ENCODE data around the gene KRT25. TPM values are rescaled to one million over a fixed set of nuclear protein-coding genes. Genes with fewer than 3 reads are reported as not detected.

KRT25 gene
- total and polyA plus RNA-seq, 2 of the 13 experiments (the other 11 are each of a cell fraction or from before 2014, with no cell fraction given): not detected

DNA sequence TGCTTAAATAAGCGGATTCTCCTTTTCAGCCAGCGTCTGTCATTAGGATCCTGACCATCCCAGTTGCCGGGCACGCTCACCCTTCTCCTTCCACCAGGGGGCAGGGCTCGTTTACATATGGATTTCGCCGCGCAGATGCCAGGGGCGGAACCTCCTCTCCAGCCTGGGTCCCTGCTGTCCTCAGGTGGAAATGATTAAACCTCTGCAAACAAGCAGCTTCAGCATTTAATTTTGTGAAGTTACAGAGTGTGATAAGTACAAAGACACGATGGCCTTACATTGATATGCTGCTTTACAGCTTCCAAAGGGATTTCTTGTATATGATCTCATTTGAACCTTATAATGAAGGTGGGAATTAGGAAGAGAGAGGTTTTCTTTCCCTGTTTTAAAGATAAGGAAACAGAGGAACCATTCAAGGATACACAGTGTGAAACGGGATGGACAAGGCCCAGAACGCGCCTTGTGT is 48.5 kb upstream of the KRT25 start (continued):
- 0 out of 2 replicates have a peak, but pooled peaks have one; percentile 28 for TF ChIP-seq TARDBP (CRISPR knock-in tag; IDR thresholded peaks at IDR 0.05)
- TF ChIP-seq, protein P1, sequence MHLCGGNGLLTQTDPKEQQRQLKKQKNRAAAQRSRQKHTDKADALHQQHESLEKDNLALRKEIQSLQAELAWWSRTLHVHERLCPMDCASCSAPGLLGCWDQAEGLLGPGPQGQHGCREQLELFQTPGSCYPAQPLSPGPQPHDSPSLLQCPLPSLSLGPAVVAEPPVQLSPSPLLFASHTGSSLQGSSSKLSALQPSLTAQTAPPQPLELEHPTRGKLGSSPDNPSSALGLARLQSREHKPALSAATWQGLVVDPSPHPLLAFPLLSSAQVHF (CRISPR knock-in tag; IDR thresholded peaks at IDR 0.05): no peak
- TF ChIP-seq, protein P2, sequence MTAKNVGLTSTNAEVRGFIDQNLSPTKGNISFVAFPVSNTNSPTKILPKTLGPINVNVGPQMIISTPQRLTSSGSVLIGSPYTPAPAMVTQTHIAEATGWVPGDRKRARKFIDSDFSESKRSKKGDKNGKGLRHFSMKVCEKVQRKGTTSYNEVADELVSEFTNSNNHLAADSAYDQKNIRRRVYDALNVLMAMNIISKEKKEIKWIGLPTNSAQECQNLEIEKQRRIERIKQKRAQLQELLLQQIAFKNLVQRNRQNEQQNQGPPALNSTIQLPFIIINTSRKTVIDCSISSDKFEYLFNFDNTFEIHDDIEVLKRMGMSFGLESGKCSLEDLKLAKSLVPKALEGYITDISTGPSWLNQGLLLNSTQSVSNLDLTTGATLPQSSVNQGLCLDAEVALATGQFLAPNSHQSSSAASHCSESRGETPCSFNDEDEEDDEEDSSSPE (CRISPR knock-in tag; IDR thresholded peaks at IDR 0.05): no peak; the same call in 1 of the 2 replicates
- TF ChIP-seq, protein P3, sequence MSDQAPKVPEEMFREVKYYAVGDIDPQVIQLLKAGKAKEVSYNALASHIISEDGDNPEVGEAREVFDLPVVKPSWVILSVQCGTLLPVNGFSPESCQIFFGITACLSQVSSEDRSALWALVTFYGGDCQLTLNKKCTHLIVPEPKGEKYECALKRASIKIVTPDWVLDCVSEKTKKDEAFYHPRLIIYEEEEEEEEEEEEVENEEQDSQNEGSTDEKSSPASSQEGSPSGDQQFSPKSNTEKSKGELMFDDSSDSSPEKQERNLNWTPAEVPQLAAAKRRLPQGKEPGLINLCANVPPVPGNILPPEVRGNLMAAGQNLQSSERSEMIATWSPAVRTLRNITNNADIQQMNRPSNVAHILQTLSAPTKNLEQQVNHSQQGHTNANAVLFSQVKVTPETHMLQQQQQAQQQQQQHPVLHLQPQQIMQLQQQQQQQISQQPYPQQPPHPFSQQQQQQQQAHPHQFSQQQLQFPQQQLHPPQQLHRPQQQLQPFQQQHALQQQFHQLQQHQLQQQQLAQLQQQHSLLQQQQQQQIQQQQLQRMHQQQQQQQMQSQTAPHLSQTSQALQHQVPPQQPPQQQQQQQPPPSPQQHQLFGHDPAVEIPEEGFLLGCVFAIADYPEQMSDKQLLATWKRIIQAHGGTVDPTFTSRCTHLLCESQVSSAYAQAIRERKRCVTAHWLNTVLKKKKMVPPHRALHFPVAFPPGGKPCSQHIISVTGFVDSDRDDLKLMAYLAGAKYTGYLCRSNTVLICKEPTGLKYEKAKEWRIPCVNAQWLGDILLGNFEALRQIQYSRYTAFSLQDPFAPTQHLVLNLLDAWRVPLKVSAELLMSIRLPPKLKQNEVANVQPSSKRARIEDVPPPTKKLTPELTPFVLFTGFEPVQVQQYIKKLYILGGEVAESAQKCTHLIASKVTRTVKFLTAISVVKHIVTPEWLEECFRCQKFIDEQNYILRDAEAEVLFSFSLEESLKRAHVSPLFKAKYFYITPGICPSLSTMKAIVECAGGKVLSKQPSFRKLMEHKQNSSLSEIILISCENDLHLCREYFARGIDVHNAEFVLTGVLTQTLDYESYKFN (CRISPR knock-in tag; conservative IDR thresholded peaks at IDR 0.05): 0 out of 2 replicates have a peak, but pooled peaks have one; percentile 21
- TF ChIP-seq ZNF256 (CRISPR knock-in tag; conservative IDR thresholded peaks at IDR 0.05): no peak
- peak; percentile 20; the same call in 1 of the 2 replicates for TF ChIP-seq ZBTB7B (CRISPR knock-in tag; IDR thresholded peaks at IDR 0.05)
- TF ChIP-seq SRSF4 (IDR thresholded peaks at IDR 0.05; ENCODE audit: low read depth, low read length, poor library complexity, severe bottlenecking): no peak
- TF ChIP-seq PHF21A (CRISPR knock-in tag; IDR thresholded peaks at IDR 0.05): no peak
- peak; percentile 95 for TF ChIP-seq SMC3 (IDR thresholded peaks at IDR 0.05; ENCODE audit: low read length)
- 0 out of 2 replicates have a peak, but pooled peaks have one; percentile 38 for TF ChIP-seq ZNF274 (CRISPR knock-in tag; IDR thresholded peaks at IDR 0.05)
- TF ChIP-seq MXI1 (IDR thresholded peaks at IDR 0.05; ENCODE audit: borderline replicate concordance, low read depth, low read length): peak; percentile 31; the same call in 1 of the 3 replicates
- no peak for TF ChIP-seq TOPORS (CRISPR knock-in tag; IDR thresholded peaks at IDR 0.05)
- TF ChIP-seq MAFF (IDR thresholded peaks at IDR 0.05; ENCODE audit: low read depth, low read length): peak; percentile 79
- TF ChIP-seq, protein P4, sequence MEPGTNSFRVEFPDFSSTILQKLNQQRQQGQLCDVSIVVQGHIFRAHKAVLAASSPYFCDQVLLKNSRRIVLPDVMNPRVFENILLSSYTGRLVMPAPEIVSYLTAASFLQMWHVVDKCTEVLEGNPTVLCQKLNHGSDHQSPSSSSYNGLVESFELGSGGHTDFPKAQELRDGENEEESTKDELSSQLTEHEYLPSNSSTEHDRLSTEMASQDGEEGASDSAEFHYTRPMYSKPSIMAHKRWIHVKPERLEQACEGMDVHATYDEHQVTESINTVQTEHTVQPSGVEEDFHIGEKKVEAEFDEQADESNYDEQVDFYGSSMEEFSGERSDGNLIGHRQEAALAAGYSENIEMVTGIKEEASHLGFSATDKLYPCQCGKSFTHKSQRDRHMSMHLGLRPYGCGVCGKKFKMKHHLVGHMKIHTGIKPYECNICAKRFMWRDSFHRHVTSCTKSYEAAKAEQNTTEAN (CRISPR knock-in tag; conservative IDR thresholded peaks at IDR 0.05): 0 out of 2 replicates have a peak, but pooled peaks have one; percentile 25
- peak; percentile 33; the same call in 1 of the 2 replicates for TF ChIP-seq FOXO1 (CRISPR knock-in tag; IDR thresholded peaks at IDR 0.05)
- TF ChIP-seq ZNF33B (CRISPR knock-in tag; IDR thresholded peaks at IDR 0.05): 0 out of 2 replicates have a peak, but pooled peaks have one; percentile 26
- TF ChIP-seq RBAK (CRISPR knock-in tag; IDR thresholded peaks at IDR 0.05): no peak
- no peak for TF ChIP-seq JARID2 (CRISPR knock-in tag; IDR thresholded peaks at IDR 0.05; ENCODE audit: insufficient replicate concordance)
- peak; percentile 46; the same call in 1 of the 2 replicates for TF ChIP-seq SOX5 (CRISPR knock-in tag; IDR thresholded peaks at IDR 0.05; ENCODE audit: borderline replicate concordance)
- peak; percentile 59 for TF ChIP-seq FOSL2 (CRISPR knock-in tag; IDR thresholded peaks at IDR 0.05)
- TF ChIP-seq ZSCAN9 (CRISPR knock-in tag; IDR thresholded peaks at IDR 0.05; ENCODE audit: borderline replicate concordance): peak; percentile 67; the same call in 1 of the 2 replicates
- TF ChIP-seq ZFP36L1 (CRISPR knock-in tag; IDR thresholded peaks at IDR 0.05): no peak
- TF ChIP-seq ZC3H4 (CRISPR knock-in tag; IDR thresholded peaks at IDR 0.05; ENCODE audit: borderline replicate concordance): no peak

All from HepG2 (cell line).